ENCODE results near the gene TRIP4.

- no peak for TF ChIP-seq CBX8 (IDR thresholded peaks at IDR 0.05)
- no peak for TF ChIP-seq POLR2AphosphoS2 (conservative IDR thresholded peaks at IDR 0.05; ENCODE audit: low read length)
- no peak for TF ChIP-seq CTCF (IDR thresholded peaks at IDR 0.05)
- no peak for TF ChIP-seq HDAC2 (IDR thresholded peaks at IDR 0.05)
- no peak for TF ChIP-seq RAD21 (conservative IDR thresholded peaks at IDR 0.05 in 1 of 2, IDR thresholded peaks at IDR 0.05 in 1 of 2)
- TF ChIP-seq HOXA7 (CRISPR knock-in tag; IDR thresholded peaks at IDR 0.05), result no peak
- TF ChIP-seq EP300 (IDR thresholded peaks at IDR 0.05), result no peak
- no peak for TF ChIP-seq RNF2 (IDR thresholded peaks at IDR 0.05; ENCODE audit: borderline replicate concordance, low read depth)
- TF ChIP-seq BHLHE40 (IDR thresholded peaks at IDR 0.05; ENCODE audit: low read depth, low read length), result no peak
- no peak for TF ChIP-seq POLR2A (IDR thresholded peaks at IDR 0.05; ENCODE audit: low read length)
- no peak for TF ChIP-seq USF2 (IDR thresholded peaks at IDR 0.05)
- no peak for TF ChIP-seq ELK1 (IDR thresholded peaks at IDR 0.05; ENCODE audit: low read depth, low read length)
- TF ChIP-seq HMGXB4 (CRISPR knock-in tag; IDR thresholded peaks at IDR 0.05; ENCODE audit: borderline replicate concordance), result no peak
Measured at GRCh38 chr15:64493641-64494040, 106.0 kb downstream of the TRIP4 start.
